ENCODE data around the gene SPR. TPM values are rescaled to one million over a fixed set of nuclear protein-coding genes. Genes with fewer than 3 reads are reported as not detected.

Gene SPR
- total and polyA plus RNA-seq, 2 of the 13 experiments (the other 11 are each of a cell fraction or from before 2014, with no cell fraction given) = 34.0 to 96.0 TPM

- TF ChIP-seq TCF7L2 (IDR thresholded peaks at IDR 0.05; ENCODE audit: low read depth, low read length) (no peak), AKAP8 (CRISPR knock-in tag; IDR thresholded peaks at IDR 0.05) (0 out of 2 replicates have a peak, but pooled peaks have one; percentile 24), MEIS2 (CRISPR knock-in tag; IDR thresholded peaks at IDR 0.05) (0 out of 2 replicates have a peak, but pooled peaks have one; percentile 42), GATAD1 (CRISPR knock-in tag; IDR thresholded peaks at IDR 0.05) (peak; percentile 46; the same call in 1 of the 2 replicates), ZNF225 (CRISPR knock-in tag; IDR thresholded peaks at IDR 0.05) (no peak), ZBTB14 (CRISPR knock-in tag; IDR thresholded peaks at IDR 0.05) (no peak), PRDM10 (CRISPR knock-in tag; IDR thresholded peaks at IDR 0.05; ENCODE audit: low read depth) (no peak), SATB2 (CRISPR knock-in tag; IDR thresholded peaks at IDR 0.05) (no peak), ATF6 (CRISPR knock-in tag; conservative IDR thresholded peaks at IDR 0.05) (no peak), ZNF501 (CRISPR knock-in tag; IDR thresholded peaks at IDR 0.05) (peak; percentile 61), RBM22 (optimal IDR thresholded peaks at IDR 0.05; ENCODE audit: low read length) (no peak), AGO1 (IDR thresholded peaks at IDR 0.05; ENCODE audit: low read depth, low read length, poor library complexity, severe bottlenecking) (no peak), FOSL1 (CRISPR knock-in tag; IDR thresholded peaks at IDR 0.05; ENCODE audit: borderline replicate concordance) (no peak), AHR (CRISPR knock-in tag; IDR thresholded peaks at IDR 0.05) (no peak), ZNF414 (CRISPR knock-in tag; IDR thresholded peaks at IDR 0.05) (peak; percentile 88; the same call in 1 of the 2 replicates), SOX13 (IDR thresholded peaks at IDR 0.05) (no peak), SOX13 (CRISPR knock-in tag; conservative IDR thresholded peaks at IDR 0.05 in 1 of 2, IDR thresholded peaks at IDR 0.05 in 1 of 2) (peak in 1 of 2 experiments; percentile 53; a peak in 2 of 4 replicates), NFE2L2 (IDR thresholded peaks at IDR 0.05; ENCODE audit: low read length) (no peak), THYN1 (CRISPR knock-in tag; IDR thresholded peaks at IDR 0.05; ENCODE audit: borderline replicate concordance, low read depth) (no peak), MBNL3 (CRISPR knock-in tag; conservative IDR thresholded peaks at IDR 0.05) (no peak)
These were observed 28.9 kb downstream of the SPR start (continued) for GRCh38 chr2:72915907-72916742.
